Measurements from ENCODE around the gene PRKAR1A. TPM values are rescaled to one million over a fixed set of nuclear protein-coding genes. Genes with fewer than 3 reads are reported as not detected.
A peak's percentile ranks its signal among the peaks of the same experiment; 100 is the strongest.
"Not testable (repeated sequence)": the region's sequence is repeated elsewhere in the genome, so short reads cannot be mapped to it uniquely, and the experiment has no call there.

The PRKAR1A gene
- total RNA-seq, 1 experiment from 2014 or later = 125 TPM

- no peak for DNase-seq (ENCODE audit: low read depth)
Observed at GRCh38 chr17:68578236-68578635, 66.0 kb downstream of the PRKAR1A start.

- no peak for DNase-seq (ENCODE audit: low read depth)
Observed at GRCh38 chr17:68579194-68579927, 67.1 kb downstream of the PRKAR1A start.

- peak; percentile 27 for DNase-seq (ENCODE audit: low read depth)
Observed at GRCh38 chr17:68580236-68580770, 68.1 kb downstream of the PRKAR1A start.

GRCh38 chr17:68581863-68582645 is 69.8 kb downstream of the PRKAR1A start:
- no peak for DNase-seq (ENCODE audit: low read depth)

GRCh38 chr17:68582867-68583266 is 70.6 kb downstream of the PRKAR1A start:
- DNase-seq (ENCODE audit: low read depth) = not testable (repeated sequence)

DNA sequence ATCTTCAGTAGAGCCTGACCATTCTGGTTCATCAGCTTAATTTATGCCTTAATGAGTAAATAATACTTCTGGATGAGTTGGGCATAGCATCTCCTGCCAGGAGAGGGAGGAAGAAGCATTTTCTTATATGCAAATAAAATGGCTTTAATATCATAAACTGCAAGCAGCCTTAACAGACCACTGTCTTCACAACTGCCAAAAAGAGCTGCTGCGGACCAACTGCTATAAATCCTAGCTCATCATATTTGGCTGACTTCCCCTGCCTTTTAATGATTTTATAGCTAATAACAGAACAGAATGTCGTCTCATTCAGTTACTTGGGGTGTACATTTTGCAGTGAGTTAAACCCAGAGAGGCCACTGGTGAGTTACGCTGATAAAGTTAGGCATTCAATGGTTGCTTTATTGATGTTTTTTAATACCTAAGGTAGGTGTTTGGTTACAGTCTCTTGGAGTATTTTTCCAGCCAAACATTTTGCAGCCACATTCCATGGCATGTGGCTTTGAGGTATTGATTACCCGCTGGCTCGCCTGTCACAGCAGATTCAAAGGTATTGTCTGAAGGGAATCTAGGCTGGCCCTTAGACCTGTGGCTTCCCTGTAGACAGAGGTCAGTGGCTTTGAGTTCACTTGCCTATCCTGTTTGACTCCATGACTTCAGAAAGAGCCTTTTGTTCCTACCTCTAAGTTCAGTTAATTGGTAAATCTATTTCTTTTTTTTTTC is 72.5 kb downstream of the PRKAR1A start:
- DNase-seq (ENCODE audit: low read depth) = no peak

GRCh38 chr17:68585643-68586042 is 73.4 kb downstream of the PRKAR1A start:
- DNase-seq (ENCODE audit: low read depth) = no peak

GRCh38 chr17:68587026-68587425 is 74.8 kb downstream of the PRKAR1A start:
- DNase-seq (ENCODE audit: low read depth) = no peak

DNA sequence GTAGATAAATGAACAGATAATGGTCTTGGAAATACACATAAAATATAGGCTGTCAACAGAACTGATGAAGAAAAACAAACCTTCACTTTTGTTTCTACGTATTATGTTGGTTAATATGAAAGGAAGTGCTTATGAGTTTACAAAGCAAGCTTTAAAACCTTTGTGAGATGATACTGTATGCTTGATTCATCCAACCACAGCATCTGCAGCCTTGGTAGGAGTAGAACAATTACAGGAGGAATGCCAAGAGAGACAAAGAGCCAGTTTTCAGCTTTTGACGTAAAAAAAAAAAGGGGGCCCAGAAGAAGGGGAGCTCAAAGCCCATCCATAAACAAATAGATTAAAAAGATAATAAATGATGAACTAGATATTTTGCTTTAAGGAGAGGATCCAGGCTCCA is 75.6 kb downstream of the PRKAR1A start:
- DNase-seq (ENCODE audit: low read depth) = no peak

DNA sequence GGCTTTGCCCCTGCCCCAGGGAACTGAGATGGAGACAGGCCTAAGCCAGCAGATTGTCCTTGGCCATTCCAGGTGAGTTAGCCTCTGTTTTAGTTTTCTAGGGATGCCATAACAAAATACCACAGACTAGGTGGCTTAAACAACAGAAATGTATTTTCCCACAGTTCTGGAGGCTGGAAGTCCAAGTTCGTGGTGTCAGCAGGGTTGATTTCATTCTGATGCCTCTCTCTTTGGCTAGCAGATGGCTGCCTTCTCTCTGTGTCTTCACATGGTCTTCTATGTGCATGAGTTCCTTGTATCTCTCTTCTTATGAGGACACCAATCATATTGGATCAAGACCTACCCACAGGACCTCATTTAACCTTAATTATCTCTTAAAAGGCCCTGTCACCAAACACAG is 76.1 kb downstream of the PRKAR1A start:
- no peak for DNase-seq (ENCODE audit: low read depth)

DNA sequence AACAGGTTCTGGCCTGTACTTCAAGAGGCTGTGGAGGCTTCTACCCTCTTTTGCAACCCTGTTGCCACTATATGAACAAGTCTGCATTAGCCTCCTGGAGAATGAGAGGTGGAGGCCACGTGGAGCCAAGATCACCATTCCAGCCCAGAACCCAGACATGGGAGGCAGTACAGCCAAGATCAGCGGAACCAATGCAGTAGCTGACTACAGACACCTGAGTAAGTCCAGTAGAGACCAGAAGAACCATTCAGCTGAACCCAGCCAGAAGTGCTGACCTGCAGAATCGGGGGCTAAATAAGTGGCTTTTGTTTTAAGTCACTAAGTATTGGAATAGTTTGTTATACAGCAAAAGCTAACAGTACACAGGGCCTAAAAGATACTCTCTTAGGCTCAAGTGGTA is 76.9 kb downstream of the PRKAR1A start:
- DNase-seq (ENCODE audit: low read depth) = no peak

DNA sequence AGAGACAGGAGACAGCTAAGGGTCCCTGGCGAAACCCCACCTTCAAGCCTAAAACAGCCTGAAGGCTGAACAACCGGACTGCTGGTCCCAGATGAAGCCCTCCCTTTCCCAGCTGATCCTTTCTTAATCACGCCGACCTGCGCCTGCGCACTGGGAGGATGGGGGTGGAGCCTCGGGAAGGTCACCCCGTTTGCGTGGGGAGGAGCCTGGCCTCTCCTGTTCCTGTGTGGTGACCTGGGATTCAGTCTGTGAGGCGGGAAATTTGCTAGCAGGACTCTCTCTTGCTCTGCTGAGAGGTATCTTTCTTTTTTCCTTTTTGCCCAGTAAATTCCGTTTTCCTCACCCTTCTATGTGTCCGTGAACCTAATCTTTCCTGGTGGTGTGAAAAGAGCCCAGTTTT is 79.4 kb downstream of the PRKAR1A start:
- DNase-seq (ENCODE audit: low read depth) = peak; percentile 51

DNA sequence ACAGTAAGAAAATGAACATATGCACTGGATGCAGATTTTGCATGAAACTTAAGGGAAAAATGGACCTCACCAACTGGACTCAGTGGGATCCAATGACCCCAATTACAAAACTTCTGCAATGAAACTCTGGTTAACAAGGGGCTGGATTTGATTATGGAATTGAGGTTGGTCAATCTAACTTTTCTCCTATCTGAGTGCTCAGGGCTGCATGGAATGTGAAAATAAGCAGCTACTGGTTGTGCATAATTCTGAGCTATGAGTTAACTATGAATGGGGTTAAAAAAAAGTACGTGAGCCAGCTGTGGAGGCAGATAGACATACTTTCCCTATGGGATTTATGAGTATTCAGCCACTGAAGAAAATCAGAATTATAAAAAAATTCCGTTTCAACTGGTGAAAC is 79.8 kb downstream of the PRKAR1A start:
- DNase-seq (ENCODE audit: low read depth) = no peak

DNA sequence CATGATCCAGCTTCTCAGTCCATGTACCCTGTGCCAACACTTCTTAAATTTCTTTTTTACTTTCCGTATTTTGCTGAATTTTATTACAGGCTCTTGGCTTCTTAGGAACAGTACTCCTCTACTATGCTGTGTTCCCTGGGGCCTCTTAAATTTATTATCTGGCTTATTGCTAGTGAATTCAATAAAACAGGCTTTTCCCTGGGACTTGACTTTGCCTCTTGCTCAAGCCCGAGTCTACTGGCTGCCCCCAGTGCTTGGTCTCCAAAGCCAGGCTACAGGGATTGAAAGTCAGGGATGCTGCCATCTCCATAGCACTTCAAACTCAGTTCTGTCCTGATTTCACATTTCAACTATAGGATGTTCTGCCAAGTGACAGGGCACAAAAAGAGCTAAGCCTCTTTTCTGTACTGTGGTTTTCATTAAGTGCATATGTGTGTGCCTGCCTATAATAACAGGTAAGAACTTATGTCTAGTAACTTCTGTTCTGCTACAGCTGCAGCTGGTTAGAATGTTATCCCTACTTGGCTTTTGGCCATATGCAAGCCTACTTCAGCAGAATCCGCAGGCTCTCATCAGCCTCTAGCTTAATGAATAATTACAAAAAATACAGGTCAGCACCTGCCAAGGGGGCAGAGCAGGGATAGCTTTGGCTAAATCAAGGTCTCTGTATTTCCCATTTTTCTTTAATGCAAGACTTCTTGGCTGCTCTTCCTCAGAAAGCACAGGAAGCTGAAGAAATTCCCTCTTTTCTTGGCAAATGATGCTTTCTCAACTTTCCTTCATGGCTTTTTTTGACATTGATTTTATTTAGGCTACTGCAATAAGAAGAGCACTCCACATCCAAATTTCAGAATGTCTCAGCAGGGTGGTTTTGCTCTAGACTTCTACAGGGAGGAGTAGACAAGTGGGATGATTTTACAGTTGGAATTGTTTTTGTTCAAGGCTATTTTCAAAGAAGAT is 80.7 kb downstream of the PRKAR1A start:
- DNase-seq (ENCODE audit: low read depth) = no peak

DNA sequence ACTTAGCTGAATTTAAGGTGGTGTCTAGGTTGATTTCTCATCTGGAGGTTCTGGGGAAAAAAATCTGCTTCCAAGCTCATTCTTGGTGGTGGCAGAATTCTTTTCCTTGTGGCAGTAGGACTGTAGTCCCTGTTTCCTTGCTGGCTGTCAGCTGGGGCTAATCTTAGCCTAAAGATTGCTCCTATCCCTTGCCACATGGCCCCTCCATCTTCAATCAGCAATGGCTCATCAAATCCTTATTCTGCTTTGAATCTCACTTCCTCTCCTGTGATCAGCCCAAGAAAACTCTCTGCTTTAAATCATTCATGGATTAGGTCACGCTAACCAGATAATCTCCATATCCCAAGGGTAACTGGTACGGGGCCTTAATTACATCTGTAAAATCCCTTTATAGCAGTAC is 82.3 kb downstream of the PRKAR1A start:
- no peak for DNase-seq (ENCODE audit: low read depth)

DNA sequence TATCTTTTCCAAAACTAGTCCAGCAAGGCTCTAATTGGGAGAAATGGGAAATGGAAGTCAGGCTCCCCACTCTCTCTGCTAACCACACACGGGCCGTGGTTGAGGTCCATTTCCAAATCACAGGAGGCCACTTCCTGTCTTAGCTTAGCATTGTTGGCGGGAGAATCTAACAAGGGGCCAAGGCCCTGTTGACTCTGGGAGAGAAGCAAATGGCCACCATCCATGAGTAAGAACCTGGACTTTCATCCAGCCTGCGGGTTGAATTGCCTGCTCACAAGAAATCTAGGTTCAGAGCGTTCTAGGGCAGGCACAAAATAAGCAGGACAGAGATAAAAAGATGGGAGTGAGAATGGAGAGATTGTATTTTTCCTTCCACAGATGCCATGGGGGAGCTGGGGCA is 83.3 kb downstream of the PRKAR1A start:
- peak; percentile 17 for DNase-seq (ENCODE audit: low read depth)

DNA sequence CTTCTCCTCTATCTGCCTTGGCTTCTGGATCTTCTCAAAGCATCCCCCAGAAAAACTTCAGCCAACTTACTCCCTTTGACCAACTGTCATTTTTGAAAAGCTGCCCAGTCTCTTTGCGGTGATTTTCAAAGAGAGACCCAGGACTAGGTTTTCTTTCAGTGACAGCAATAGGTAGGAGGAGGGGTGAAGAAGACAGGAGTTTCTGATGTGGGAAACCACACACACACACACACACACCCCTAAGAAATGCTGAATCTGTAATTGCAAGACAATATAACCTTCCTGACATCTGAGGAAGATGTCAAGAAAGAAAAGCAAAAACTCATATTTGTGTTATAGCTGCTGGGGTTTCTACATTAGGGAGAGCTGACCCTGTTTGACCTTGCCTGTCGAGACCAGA is 83.8 kb downstream of the PRKAR1A start:
- no peak for DNase-seq (ENCODE audit: low read depth)

- DNase-seq (ENCODE audit: low read depth) = no peak
Observed at GRCh38 chr17:68596411-68596945, 84.2 kb downstream of the PRKAR1A start.

DNA sequence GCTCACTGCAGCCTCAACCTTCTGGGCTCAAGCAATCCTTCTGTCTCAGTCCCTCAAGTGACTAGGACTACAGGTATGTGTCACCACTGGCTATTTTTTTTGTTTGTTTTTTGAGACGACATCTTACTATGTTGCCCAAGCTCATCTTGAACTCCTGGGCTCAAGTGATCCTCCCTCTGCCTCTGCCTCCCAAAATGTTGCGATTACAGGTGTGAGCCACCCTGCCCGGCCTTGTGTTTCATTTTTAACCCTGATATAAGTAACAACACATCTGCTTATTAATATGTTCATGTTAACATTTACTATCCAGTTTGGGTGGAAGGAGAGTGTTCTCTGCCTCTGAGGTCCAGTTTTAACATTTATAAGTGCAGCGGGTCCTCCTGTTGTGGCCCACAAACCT is 85.8 kb downstream of the PRKAR1A start:
- DNase-seq (ENCODE audit: low read depth) = no peak

DNA sequence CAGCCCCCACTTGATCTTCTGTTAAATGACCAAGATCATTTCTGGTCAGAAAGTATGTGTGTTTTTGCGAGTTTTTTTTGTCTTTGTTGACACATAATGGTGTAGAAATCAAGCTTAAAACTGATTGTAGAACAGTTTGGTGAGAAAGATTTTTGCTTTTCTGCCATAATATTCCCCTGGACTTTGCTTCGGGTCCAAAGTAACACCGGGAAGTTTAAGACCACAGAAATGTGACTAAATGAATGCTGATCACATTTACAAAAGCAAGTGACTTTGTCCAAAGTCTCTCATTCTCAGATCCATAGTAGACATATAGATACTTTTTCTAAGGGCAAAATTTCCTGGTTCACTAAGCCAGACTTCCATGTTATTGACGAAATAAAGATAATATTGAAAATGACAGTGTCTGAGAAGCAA is 86.3 kb downstream of the PRKAR1A start:
- no peak for DNase-seq (ENCODE audit: low read depth)
